Subcutaneous adipose tissue (tissue), 4 donors: ENCODE data around the gene IRAK4. TPM values are rescaled to one million over a fixed set of nuclear protein-coding genes. Genes with fewer than 3 reads are reported as not detected.

Experiments used
- total RNA-seq, 4 donors: library from RNA; depleted of rRNA; stranded (reverse); fragments of >200 nt; gene quantifications; one replicate each; pipeline ENCODE4 v1.1.0, GENCODE V29; 2016
- TF ChIP-seq, protein P1 (sequence below): fragments of 450-650 bp; IDR thresholded peaks from one replicate; pipeline ENCODE4 v1.5.1; 2016; ENCODE audit warnings: low read depth, mild to moderate bottlenecking, control low read depth, antibody characterized with exemption, moderate library complexity

IRAK4 gene
- 10 to 100 TPM; 32.8 to 57.3 (median 44.0) TPM for total RNA-seq

DNA sequence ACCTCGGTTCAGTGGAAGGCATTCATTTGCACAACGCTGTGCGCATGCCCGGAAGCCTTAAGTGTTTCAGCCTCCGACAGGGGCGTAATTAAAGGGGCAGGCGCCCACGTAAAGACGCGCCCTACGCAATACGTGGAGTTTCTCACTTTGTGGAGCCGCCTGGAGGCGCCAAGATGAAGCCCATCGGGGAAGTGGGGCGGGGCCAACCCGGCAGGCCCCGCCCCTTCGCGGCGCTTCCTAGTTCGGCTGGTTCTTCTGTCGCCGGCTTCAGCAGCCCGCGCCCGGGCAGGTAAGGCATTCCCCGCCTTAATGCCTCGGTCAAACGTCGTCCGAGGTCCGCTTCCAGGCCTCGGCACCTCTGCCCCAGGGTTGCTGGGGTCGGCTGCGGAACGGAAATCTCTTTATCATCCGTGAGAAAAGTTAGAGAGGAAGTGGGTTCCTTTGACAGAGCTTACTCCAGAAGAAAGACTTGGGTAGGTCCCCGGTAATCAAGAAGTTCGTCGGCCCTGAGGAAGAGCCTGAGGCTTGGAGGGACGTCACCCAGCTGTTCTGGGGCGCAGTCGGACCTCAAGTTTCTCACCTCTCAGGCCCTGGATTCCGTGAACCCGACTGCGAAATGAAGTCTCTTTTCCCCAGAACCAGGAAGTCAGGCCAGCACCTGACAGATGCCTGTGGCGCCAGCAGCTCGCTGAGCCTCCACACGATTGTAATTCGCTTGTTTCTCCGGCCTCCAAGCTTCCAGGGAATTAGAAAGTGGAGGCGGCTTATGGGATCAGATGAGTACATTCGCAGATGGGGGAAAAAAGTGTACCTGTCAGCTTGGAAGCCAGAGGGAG, at the start of gene IRAK4, which contains the start of gene PUS7L:
TSS of gene IRAK4 (plus strand) at position 224 of the 836 bp plus-strand sequence. CDS start 9,161 bp downstream, outside the sequence.
TSS of gene PUS7L (minus strand) at position 63 of the 836 bp plus-strand sequence. CDS start 3,545 bp downstream, outside the sequence.
- TF ChIP-seq, protein P1, sequence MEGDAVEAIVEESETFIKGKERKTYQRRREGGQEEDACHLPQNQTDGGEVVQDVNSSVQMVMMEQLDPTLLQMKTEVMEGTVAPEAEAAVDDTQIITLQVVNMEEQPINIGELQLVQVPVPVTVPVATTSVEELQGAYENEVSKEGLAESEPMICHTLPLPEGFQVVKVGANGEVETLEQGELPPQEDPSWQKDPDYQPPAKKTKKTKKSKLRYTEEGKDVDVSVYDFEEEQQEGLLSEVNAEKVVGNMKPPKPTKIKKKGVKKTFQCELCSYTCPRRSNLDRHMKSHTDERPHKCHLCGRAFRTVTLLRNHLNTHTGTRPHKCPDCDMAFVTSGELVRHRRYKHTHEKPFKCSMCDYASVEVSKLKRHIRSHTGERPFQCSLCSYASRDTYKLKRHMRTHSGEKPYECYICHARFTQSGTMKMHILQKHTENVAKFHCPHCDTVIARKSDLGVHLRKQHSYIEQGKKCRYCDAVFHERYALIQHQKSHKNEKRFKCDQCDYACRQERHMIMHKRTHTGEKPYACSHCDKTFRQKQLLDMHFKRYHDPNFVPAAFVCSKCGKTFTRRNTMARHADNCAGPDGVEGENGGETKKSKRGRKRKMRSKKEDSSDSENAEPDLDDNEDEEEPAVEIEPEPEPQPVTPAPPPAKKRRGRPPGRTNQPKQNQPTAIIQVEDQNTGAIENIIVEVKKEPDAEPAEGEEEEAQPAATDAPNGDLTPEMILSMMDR, result no peak

- TF ChIP-seq, protein P1, result no peak
Measured at GRCh38 chr12:43711348-43711747, 47.4 kb upstream of the IRAK4 start.

GRCh38 chr12:43722621-43723020, 36.1 kb upstream of the IRAK4 start:
- TF ChIP-seq, protein P1, result no peak

DNA sequence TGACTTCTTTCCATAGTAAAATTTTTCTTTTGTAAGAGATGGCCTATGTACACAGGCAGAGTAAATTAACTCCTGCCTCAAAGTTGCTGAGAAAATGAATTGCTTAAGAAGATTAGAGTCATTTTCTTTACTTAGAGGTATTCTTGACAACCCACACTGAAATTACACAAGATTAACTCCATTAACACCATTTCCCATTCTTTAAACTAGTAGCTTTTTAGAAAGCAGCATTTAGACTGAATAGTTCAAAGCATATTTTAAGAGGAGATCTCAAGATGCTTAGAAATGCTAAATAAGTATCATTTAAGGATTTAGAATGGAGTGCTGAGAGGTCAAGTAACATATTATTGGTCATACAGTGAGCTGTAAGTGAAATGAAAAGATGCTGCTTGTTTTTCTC, 35.6 kb upstream of the IRAK4 start:
- TF ChIP-seq, protein P1, result no peak

GRCh38 chr12:43728117-43728516, 30.6 kb upstream of the IRAK4 start:
- TF ChIP-seq, protein P1, result no peak

- TF ChIP-seq, protein P1, result no peak
Measured at GRCh38 chr12:43728698-43729097, 30.1 kb upstream of the IRAK4 start.

DNA sequence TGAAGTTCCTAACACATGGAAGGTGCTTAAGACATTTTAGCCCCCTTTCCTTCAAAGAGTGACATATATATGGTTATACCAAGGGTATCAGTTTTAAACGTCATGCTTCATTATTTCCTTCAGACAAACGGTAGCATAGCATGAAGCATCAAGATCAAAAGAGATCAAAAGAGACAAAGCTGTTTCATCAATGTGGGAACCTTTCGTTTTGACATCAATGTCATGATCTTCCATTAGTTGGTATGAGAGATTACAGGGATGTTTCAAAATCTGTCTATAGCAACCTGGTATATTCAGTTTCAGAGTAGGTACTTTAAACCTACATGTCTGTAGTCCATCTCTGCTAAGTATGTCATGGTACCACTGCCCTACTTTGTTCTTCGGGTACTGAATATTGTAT, 28.5 kb upstream of the IRAK4 start:
- TF ChIP-seq, protein P1, result no peak
